ENCODE measurements around the gene PWWP2B. TPM values are rescaled to one million over a fixed set of nuclear protein-coding genes. Genes with fewer than 3 reads are reported as not detected.

The PWWP2B gene
- total RNA-seq, 1 experiment from 2014 or later, result 19.3 TPM

GRCh38 chr10:132419538-132420468 lies 22.8 kb downstream of the PWWP2B start:
- CTCF ChIA-PET, result interaction anchor here (1.0 to 1.2 kb wide), 2 partner anchors 24 to 40 kb away, joined by 3 to 5 read pairs; no protein-coding TSS in a partner anchor
- Histone ChIP-seq H3K4me1 (peaks cover 35% of the 10 kb centered on the region), H3K36me3 (ENCODE audit: control insufficient read depth, insufficient read depth, low read length) (0 out of 2 replicates have a peak, but pooled peaks cover 1% of the 10 kb centered on the region), H3K27me3 (replicated peaks; ENCODE audit: control insufficient read depth, insufficient read depth, low read length) (no peaks in the 10 kb centered on the region), H3K9me3 (no peaks in the 10 kb centered on the region), H3K4me3 (ENCODE audit: low read depth, low read length) (no peak overlapping the region)
- no TSS peak for BruUV-seq (replicated peaks)
- POLR2A ChIA-PET, result no interaction called here
- Mint-ChIP-seq H3K4me1 (ENCODE audit: low read depth, unreplicated experiment) (peaks cover 9% of the 10 kb centered on the region), H3K27me3 (ENCODE audit: insufficient read depth, unreplicated experiment) (no peaks in the 10 kb centered on the region), H3K9me3 (ENCODE audit: unreplicated experiment) (no peaks in the 10 kb centered on the region), H3K4me3 (ENCODE audit: unreplicated experiment) (no peak overlapping the region), H3K27ac (ENCODE audit: unreplicated experiment) (no peak overlapping the region), H3K36me3 (ENCODE audit: insufficient read depth, unreplicated experiment) (peaks cover 31% of the 10 kb centered on the region)
- no peak for DNase-seq
- intact Hi-C loops (cut with micrococcal nuclease; ENCODE audit: unreplicated experiment), result no loop called here
- no peak for TF ChIP-seq CTCF (IDR thresholded peaks at IDR 0.05; ENCODE audit: insufficient read depth in 1 of 2, low read depth in 1 of 2, low read length in 1 of 2, severe bottlenecking in 1 of 2, unreplicated experiment in 1 of 2)

GRCh38 chr10:132420469-132420980 lies 23.5 kb downstream of the PWWP2B start:
- Histone ChIP-seq H3K4me3 (ENCODE audit: low read depth, low read length) (no peak overlapping the region), H3K36me3 (ENCODE audit: control insufficient read depth, insufficient read depth, low read length) (no peaks in the 10 kb centered on the region), H3K9me3 (no peaks in the 10 kb centered on the region), H3K4me1 (peaks cover 35% of the 10 kb centered on the region), H3K27me3 (replicated peaks; ENCODE audit: control insufficient read depth, insufficient read depth, low read length) (no peaks in the 10 kb centered on the region)
- Mint-ChIP-seq H3K27ac (ENCODE audit: unreplicated experiment) (no peak overlapping the region), H3K27me3 (ENCODE audit: insufficient read depth, unreplicated experiment) (no peaks in the 10 kb centered on the region), H3K4me3 (ENCODE audit: unreplicated experiment) (no peak overlapping the region), H3K36me3 (ENCODE audit: insufficient read depth, unreplicated experiment) (peaks cover 27% of the 10 kb centered on the region), H3K9me3 (ENCODE audit: unreplicated experiment) (no peaks in the 10 kb centered on the region), H3K4me1 (ENCODE audit: low read depth, unreplicated experiment) (peaks cover 3% of the 10 kb centered on the region)
- TF ChIP-seq CTCF (IDR thresholded peaks at IDR 0.05; ENCODE audit: insufficient read depth in 1 of 2, low read depth in 1 of 2, low read length in 1 of 2, severe bottlenecking in 1 of 2, unreplicated experiment in 1 of 2), result no peak
- CTCF ChIA-PET, result interaction anchor here (1.0 to 1.2 kb wide), 2 partner anchors 23 to 39 kb away, joined by 3 to 5 read pairs; no protein-coding TSS in a partner anchor
- POLR2A ChIA-PET, result no interaction called here
- intact Hi-C loops (cut with micrococcal nuclease; ENCODE audit: unreplicated experiment), result no loop called here
- BruUV-seq (replicated peaks), result no TSS peak
- DNase-seq, result no peak

- POLR2A ChIA-PET, result interaction anchor here (0.6 kb wide), 1 partner anchor 31 kb away, joined by 6 read pairs; no protein-coding TSS in a partner anchor
- Histone ChIP-seq H3K9me3 (no peaks in the 10 kb centered on the region), H3K36me3 (ENCODE audit: control insufficient read depth, insufficient read depth, low read length) (no peaks in the 10 kb centered on the region), H3K4me1 (peaks cover 35% of the 10 kb centered on the region), H3K27me3 (replicated peaks; ENCODE audit: control insufficient read depth, insufficient read depth, low read length) (no peaks in the 10 kb centered on the region), H3K4me3 (ENCODE audit: low read depth, low read length) (no peak overlapping the region)
- Mint-ChIP-seq H3K27ac (ENCODE audit: unreplicated experiment) (peak overlapping the region; percentile 2), H3K4me1 (ENCODE audit: low read depth, unreplicated experiment) (no peaks in the 10 kb centered on the region), H3K4me3 (ENCODE audit: unreplicated experiment) (no peak overlapping the region), H3K9me3 (ENCODE audit: unreplicated experiment) (no peaks in the 10 kb centered on the region), H3K36me3 (ENCODE audit: insufficient read depth, unreplicated experiment) (peaks cover 21% of the 10 kb centered on the region), H3K27me3 (ENCODE audit: insufficient read depth, unreplicated experiment) (no peaks in the 10 kb centered on the region)
- BruUV-seq (replicated peaks), result no TSS peak
- DNase-seq, result peak in 1 of 2 experiments; percentile 71
- intact Hi-C loops (cut with micrococcal nuclease; ENCODE audit: unreplicated experiment), result no loop called here
- TF ChIP-seq CTCF (IDR thresholded peaks at IDR 0.05; ENCODE audit: insufficient read depth in 1 of 2, low read depth in 1 of 2, low read length in 1 of 2, severe bottlenecking in 1 of 2, unreplicated experiment in 1 of 2), result no peak
- CTCF ChIA-PET, result interaction anchor here (0.6 to 1.2 kb wide), 2 partner anchors 21 to 22 kb away, joined by 3 to 7 read pairs; no protein-coding TSS in a partner anchor
Observed at GRCh38 chr10:132420981-132421846, 24.2 kb downstream of the PWWP2B start.
